ENCODE data around the gene BSDC1.
A peak's percentile ranks its signal among the peaks of the same experiment; 100 is the strongest.
"Not testable (repeated sequence)": the region's sequence is repeated elsewhere in the genome, so short reads cannot be mapped to it uniquely, and the experiment has no call there.

The BSDC1 gene, protein sequence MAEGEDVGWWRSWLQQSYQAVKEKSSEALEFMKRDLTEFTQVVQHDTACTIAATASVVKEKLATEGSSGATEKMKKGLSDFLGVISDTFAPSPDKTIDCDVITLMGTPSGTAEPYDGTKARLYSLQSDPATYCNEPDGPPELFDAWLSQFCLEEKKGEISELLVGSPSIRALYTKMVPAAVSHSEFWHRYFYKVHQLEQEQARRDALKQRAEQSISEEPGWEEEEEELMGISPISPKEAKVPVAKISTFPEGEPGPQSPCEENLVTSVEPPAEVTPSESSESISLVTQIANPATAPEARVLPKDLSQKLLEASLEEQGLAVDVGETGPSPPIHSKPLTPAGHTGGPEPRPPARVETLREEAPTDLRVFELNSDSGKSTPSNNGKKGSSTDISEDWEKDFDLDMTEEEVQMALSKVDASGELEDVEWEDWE

GRCh38 chr1:32394141-32394889, at the start of gene BSDC1:
Gene BSDC1, minus strand, starts transcription at chr1:32394441. Its CDS starts 27 bp downstream, at chr1:32394414.
- DNase-seq = peak; percentile 93

- DNase-seq = not testable (repeated sequence)
Measured at GRCh38 chr1:32441467-32441866, 47.2 kb upstream of the BSDC1 start.

- DNase-seq = not testable (repeated sequence)
Measured at GRCh38 chr1:32438777-32439176, 44.5 kb upstream of the BSDC1 start.

DNA sequence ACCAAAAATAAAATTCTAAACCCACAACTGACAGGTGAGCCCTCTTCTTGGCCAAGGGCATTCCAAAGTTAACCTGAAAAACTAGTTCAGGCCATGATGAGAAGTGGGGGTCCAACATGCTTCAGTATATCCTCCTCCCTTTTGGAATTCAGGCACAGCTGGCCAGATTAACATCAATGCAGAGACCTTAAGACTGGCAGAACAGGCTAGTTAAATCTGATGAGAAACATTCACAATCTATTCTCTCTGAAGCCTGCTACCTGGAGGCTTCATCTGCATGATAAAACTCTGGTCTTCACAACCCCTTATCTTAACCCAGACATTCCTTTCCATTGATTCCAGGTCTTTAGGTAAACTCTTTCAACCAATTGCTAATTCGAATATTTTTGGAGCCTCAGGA, 43.9 kb upstream of the BSDC1 start:
- DNase-seq = no peak

DNA sequence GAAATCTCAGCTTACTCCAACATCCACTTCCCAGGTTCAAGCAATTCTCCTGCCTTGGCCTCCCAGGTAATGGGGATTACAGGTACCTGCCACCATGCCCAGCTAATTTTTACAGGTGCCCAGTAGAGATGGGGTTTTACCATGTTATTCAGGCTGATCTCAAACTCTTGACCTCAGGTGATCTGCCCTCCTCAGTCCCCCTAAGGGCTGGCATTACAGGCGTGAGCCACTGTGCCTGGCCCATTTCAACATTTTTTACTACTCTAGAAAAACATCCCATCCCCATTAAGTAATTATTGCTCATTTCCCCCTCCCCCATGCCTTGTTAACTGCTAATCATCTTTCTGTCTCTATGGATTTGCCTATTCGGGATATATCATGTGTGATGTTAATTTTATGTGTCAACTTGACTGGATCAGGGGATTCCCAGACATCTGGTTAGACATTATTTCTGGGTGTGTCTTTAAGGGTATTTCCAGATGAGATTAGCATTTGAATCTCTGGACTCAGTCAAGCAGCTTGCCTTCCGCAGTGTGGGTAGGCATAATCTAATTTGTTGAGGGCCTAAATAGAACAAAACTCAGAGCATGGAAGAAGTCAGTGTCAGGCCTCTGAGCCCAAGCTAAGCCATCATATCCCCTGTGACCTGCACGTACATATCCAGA, 37.6 kb upstream of the BSDC1 start:
- no peak for DNase-seq

DNA sequence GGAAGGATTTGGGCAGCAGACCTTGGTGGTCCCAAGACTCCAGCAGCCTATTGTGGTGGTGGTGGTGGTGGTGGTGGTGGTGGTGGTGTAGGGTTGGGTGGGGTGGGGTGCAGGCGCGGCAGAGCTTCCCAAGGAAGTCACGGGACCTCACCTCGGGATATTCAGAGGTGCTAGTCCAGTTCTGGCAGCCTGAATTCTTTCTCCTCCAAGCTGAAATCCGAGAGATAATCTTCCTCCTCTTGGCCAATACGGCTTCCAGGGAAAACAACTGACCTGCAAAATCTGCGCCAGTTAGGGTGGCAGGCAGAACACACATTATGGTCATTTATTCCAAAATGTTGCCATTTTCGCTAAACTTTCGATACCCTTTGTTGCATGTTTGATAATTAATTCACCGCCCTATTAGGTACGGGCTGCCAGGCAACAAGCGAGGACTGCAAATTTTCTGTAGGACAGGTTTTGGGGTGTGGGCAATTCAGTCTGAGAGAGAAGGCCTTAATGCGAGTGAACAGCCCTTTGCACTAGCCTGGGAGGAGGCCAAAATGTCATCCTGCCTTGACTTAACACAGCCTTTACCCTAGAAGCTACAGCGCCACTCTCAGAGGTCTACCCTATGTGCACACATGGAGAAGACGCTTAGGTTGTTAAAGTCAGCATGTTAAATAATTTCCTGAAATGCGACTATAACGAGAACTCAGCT, 33.2 kb upstream of the BSDC1 start:
- no peak for DNase-seq

GRCh38 chr1:32426489-32427255, 32.4 kb upstream of the BSDC1 start:
- DNase-seq = no peak

DNA sequence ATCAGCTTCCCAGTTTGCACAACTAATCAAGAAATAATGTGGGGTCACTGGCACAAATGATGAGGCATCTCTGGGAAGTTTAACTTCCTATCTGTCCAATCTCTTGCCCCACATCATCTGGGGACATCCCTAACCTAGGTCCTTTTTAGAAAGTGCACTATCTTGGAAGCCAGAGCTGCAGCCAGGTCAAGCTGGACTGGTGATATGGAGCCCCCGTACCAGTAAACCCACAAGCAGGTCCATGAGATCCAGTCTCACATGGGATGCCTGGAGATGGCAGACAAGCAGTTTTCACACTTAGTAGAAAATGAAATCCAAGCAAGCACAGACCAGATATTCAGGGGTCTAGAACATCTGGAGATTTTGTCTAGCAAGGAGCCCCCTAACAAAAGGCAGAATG, 27.5 kb upstream of the BSDC1 start:
- no peak for DNase-seq

DNA sequence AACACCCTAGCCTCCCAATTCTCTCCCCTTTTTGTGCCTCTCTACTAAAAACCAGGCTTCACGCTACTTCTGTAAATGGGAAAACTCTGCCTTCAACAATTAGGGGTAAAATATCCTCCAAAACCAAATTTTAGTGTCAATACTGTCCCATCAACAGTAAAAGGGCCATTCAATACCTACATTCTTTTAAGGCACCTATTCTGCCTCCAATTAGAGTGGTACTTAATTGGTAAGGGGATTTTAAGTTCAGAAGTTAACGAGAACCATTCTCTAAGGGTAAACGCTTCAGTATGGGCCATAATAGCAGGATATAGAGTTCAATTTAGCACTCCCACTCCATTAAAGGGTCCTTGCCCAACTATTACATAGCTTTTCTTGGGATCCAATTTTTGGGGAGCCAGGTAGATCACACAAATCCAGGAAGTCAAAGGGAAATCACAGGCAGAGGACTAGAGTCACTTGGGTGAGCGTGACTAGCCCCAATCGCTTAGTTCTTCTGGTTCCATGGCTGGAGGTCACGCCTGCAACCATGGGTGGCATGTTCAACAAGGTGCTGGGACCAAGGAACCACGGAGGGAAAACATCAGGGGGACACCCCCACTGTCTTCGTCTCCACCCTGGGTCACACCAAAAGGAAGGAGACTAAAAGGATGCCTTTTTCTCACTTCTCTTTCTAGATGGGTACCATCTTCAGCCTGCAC, 20.1 kb upstream of the BSDC1 start:
- no peak for DNase-seq

- DNase-seq = peak; percentile 39
Measured at GRCh38 chr1:32413507-32414185, 19.4 kb upstream of the BSDC1 start.

- DNase-seq = no peak
Measured at GRCh38 chr1:32411261-32411660, 17.0 kb upstream of the BSDC1 start.

DNA sequence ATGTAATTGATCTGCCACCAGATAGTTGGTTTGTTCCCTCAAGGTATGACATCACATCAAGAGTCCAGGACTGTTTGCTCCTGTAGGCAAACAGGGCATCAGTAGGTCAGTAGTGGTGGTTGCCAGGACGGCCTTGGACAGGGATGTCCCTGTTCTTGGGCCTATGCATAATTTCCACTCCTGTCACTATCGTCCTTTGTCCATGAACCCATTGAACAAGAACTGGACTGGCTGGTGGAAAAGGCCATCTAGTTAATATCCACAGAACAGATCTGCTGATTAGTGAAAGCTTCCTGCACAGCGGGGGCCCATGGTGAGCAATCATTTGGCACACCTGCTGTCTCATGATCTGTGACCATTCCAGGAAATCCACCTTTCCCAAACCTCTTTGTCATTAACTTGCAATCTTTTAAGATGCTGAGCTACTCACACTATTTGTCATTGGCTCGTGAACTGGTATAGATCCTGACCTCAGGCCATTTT, 12.4 kb upstream of the BSDC1 start:
- no peak for DNase-seq

DNA sequence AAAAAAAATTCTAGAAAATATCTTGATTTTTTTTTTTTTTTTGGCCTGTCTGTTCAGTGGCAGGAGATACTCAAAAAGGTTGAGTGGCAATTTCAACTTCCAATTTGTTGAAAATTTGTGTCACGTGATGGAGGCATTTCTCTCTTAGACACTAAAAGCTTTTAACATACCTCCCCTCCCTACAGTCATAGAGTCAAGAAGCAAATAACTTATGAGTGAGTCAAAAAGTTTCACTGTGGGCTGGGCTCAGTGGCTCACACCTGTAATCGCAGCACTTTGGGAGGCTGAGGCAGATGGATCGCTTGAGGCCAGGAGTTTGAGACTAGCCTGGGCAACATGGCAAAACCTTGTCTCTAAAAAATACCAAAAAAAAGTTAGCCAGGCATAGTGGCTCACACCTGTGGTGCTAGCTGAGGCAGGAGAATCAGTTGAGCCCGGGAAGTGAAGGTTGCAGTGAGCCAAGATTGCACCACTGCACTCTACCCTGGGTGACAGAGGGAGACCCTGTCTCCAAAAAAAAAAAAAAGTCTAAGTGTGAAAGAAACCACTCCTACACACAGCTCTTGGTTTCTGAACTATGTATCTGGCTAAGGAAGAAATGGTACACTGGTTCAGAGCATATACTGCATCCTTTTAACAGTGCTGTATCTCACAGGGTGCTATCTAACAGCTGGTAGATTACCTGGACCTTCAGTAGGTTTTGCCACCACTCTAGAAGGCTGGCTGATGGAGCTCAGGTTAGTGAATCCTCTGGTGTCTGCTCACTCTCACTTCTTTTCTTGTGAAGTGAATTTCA, 11.6 kb upstream of the BSDC1 start:
- no peak for DNase-seq

GRCh38 chr1:32404946-32405345, 10.7 kb upstream of the BSDC1 start:
- DNase-seq = no peak

GRCh38 chr1:32400876-32401631, 6.8 kb upstream of the BSDC1 start:
- peak; percentile 26 for DNase-seq

GRCh38 chr1:32399843-32400242, 5.6 kb upstream of the BSDC1 start:
- DNase-seq = no peak

GRCh38 chr1:32398401-32398800, 4.2 kb upstream of the BSDC1 start:
- no peak for DNase-seq

DNA sequence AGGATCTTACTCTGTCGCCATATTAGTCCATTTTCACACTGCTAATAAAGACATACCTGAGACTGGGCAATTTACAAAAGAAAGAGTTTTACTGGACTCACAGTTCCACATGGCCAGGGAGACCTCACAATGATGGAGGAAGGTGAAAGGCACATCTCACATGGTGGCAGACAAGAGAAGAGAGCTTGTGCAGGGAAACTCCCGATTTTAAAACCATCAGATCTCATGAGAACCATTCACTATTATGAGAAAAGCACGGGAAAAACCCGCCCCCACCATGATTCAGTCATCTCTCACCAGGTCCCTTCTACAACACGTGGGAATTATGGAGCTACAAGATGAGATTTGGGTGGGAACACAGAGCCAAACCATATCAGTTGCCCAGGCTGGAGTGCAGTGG, 2.3 kb upstream of the BSDC1 start:
- not testable (repeated sequence) for DNase-seq

DNA sequence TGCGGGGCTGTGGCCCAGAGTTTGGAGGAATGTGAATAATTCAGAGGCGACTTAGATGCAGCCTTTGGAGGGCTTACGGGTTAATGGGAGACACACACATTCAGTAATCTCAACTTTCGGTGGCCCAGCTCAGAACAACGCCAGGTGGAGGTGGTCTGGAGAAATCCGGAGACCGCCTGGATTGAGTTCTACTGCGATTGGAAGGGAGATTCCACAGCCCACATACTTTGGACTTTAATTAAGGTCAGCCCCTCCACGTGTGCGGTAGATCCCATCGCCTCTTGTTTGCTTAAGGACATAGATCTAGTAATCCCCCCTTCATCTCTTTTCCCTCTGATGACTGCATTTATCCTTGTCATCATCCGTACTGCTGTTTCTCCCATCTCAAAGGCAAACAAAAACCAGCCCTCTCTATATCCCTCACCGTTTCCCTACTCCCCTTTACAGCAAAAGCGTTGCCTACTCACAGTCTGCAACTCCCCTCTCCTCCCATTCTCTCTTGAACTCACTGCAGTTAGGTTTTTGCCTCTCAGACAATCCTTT, 720 bp upstream of the BSDC1 start:
- DNase-seq = peak; percentile 41
